Fibroblast of skin of back (primary cell): ENCODE measurements around the gene UROD. TPM values are rescaled to one million over a fixed set of nuclear protein-coding genes. Genes with fewer than 3 reads are reported as not detected.
"Not testable (repeated sequence)": the region's sequence is repeated elsewhere in the genome, so short reads cannot be mapped to it uniquely, and the experiment has no call there.

Source experiments
- DNase-seq: peaks from one replicate; pipeline ENCODE4 v3.0.0-alpha.2; 2013
- polyA plus RNA-seq, 2 experiments: library from polyadenylated mRNA; unstranded; fragments of 120-200 nt; gene quantifications; one replicate each; pipeline ENCODE4 v1.2.1, GENCODE V29; 2013; ENCODE audit not compliant: insufficient read length in 2 of 2

The UROD gene
- polyA plus RNA-seq (2013, experiment 1 of 2; ENCODE audit: insufficient read length), result 82.1 TPM
- polyA plus RNA-seq (2013, experiment 2 of 2; ENCODE audit: insufficient read length), result 65.8 TPM

GRCh38 chr1:45011837-45012638, at the start of gene UROD:
UROD (plus strand) TSS chr1:45012254; CDS start chr1:45012266, 12 bp downstream.
- peak; percentile 95 for DNase-seq

GRCh38 chr1:44962729-44963128, 49.3 kb upstream of the UROD start:
- DNase-seq, result no peak

DNA sequence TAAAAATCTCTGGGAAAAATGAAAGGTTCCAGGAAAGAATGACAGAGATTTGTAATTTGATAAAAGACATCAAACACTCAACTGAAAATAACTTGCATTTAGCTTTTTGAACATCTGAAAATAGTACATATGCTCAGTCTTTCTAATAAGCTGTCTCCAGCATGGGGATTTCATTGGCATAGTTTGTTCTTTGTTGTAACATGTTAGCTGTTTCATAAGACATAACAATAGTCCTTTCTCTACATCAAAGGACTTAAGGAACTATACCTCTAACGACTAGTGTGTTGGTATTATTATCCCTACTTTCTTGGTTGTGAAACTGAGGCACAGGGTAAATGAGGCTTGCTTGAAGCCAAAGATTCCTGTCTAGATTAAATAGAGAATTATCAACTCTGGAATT, 47.7 kb upstream of the UROD start:
- DNase-seq, result no peak

DNA sequence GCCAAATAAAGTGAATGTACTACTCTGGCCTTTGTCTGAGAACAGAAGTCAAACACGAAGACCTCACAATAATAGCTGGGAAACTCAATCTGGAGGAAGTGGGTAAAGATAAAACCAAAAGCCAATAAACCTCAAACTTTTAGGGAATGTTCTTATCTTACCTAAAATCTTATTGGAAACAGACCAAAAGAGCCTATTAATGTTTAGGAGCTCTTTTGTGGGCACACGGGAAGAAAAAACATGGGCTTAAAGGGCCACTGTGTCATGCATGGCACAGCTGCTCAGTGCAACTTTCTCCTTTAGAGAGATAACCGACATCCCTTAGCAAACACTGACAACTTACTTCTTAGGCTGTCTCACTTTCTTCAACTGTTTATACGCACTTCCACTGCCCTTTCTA, 41.7 kb upstream of the UROD start:
- peak; percentile 58 for DNase-seq

GRCh38 chr1:44973645-44974044, 38.4 kb upstream of the UROD start:
- no peak for DNase-seq

- no peak for DNase-seq
Observed at GRCh38 chr1:44976252-44976651, 35.8 kb upstream of the UROD start.

GRCh38 chr1:44977372-44977771, 34.7 kb upstream of the UROD start:
- not testable (repeated sequence) for DNase-seq

DNA sequence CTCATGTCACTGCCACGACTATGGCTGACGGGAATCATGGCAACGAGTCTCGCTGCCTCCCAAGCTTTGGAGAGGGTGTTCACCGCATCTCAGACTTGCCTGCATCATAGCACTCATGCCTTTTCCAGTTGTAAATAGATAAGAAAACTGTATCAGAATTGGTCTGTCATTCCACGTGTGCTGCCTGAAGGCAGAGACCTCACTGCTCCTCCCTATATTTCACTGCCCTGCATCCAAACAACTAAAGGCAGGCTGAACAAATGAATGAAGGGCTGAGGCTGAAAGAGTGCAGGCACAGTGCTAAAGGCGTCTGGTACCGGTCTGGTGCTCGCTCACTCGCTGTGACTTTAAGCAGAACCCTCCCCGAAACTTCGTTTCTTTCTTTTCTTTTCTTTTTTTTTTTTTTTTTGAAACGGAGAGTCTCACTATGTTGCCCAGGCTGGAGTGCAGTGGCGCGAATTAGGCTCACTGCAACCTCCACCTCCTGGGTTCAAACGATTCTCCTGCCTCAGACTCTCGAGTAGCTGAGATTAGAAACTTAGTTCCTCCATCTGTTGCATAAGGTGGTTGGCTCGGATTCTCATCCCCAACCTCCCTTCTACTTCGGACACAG, 26.2 kb upstream of the UROD start:
- DNase-seq, result no peak

- DNase-seq, result no peak
Observed at GRCh38 chr1:44988531-44989156, 23.4 kb upstream of the UROD start.

GRCh38 chr1:44994309-44994898, 17.6 kb upstream of the UROD start:
- no peak for DNase-seq

DNA sequence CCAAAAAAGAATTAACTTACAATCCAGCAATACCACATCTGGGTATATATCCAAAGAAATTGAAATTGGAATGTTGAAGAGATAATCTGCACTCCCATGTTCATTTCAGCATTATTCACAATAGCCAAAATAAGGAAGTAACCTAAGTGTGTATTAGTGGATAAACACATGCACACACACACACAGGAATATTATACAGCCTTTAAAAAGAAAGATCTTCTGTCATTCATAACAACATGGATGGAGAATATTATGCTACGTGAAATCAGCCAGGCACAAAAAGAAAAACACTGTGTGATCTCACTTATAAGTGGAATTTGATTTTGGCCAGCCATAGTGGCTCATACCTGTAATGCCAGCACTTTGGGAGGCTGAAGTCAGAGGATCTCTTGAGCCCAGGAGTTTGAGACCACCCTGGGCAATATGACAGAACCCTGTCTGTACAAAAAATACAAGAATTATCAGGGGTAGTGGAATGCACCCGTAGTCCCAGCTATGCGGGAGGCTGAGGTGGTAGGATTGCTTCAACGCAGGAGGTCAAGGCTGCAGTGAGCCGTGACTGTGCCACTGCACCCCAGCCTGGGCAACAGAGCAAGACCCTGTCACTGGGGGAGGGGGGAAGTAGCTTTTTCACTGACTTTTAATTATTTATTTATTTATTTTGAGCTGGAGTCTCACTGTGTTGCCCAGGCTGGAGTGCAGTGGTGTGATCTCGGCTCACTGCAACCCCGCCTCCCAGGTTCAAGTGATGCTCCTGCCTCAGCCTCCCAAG, 16.4 kb upstream of the UROD start:
- no peak for DNase-seq

DNA sequence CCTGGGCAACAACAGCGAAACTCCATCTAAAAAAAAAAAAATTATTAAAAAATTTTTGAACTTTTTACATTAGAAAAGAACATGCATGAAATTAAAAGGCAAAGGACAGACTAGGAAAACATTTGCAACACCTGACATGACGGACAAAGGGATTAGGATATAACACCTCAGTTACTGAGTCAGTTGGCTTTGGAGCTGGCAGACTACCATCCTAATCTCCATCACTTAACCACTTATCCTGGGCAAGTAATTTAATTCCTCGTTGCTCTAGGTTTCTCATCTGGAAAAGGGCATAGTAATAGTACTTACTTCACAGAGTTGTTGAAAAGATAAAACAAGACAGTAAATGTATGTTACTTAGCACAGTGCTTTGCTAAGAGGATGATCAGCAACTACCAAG, 12.8 kb upstream of the UROD start:
- DNase-seq, result no peak

DNA sequence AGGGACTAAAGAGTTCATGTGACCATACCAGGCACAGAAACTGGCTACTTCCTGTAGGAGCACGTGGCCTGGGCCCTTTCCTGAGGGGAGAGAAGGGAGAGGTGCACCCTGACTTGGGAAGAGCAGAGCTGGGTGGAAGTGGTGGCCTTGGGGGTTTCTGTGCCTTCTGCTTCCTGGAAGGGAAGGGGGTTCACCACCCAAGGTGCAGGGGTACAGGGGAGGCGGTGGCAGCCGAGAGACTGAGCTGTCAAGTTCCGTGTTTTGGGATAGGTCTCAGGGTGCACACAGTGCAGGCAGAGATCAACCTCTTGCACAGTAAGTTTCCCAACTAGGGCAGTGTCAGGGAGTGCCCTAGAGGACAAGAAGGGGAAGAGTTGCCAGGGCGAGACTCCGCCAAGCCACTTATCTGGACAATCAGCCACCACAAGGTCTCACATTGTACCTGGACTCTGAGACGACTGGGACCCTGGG, 11.0 kb upstream of the UROD start:
- no peak for DNase-seq

DNA sequence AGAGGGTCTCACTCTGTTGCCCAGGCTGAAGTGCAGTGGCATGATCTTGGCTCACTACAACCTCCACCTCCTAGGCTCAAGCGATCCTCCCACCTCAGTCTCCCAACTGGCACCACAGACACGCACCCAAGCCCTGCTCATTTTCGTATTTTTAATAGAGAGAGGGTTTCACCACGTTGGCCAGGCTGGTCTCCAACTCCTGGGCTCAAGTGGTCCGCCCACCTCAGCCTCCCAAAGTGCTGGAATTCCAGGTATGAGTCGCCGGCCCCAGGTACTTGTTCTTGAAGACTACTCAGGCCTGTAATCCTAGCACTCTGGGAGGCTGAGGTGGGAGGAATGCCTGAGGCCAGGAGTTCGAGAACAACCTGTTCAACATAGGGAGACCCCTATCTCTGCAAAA, 10.5 kb upstream of the UROD start:
- DNase-seq, result not testable (repeated sequence)

GRCh38 chr1:45002650-45003645, 9.1 kb upstream of the UROD start:
- no peak for DNase-seq

GRCh38 chr1:45003741-45004140, 8.3 kb upstream of the UROD start:
- no peak for DNase-seq

GRCh38 chr1:45004281-45004920, 7.7 kb upstream of the UROD start:
- DNase-seq, result no peak

GRCh38 chr1:45005761-45006160, 6.3 kb upstream of the UROD start:
- no peak for DNase-seq

DNA sequence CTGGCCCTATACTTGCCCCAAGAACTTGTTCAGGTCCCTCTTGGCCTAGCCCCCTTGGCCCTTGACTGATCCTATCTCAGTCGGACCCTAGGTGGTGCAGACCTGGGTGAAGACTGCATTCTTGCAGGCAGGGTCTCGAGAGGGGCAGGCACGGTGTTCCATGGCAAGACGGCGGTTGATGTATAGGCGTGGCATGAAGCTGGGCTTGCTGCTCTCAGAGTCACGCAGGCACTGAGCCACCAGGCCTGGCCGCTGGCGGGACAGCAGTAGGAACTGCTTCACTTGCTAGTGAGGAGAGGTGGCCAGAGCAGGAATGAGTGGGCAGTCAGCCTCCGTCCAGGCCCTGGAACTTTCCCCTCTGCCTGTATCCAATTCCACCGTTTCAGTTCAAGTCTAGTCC, 4.7 kb upstream of the UROD start:
- no peak for DNase-seq

GRCh38 chr1:45008076-45008475, 4.0 kb upstream of the UROD start:
- DNase-seq, result no peak

DNA sequence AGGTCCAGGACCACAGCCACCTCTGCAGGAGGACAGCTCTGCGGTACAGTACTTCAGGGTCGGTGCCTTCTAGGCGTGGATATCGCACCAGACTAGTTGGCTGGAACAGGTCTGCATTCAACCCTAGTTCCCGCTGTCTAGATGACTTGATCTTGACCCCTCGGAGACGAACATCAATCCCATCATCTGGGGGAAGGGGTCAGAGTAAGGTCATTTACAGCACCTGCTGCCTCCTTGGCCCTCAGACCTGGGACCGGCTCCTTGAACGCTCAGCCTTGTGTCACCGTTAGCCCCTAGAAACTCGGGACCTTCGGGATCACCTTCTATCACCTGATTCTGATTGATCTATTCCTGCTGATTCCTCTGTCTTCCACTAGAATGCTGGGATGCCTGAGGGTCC, 3.5 kb upstream of the UROD start:
- DNase-seq, result no peak
